HG03439 (cell line): ENCODE data around the gene ATM.
"Not testable (repeated sequence)": the region's sequence is repeated elsewhere in the genome, so short reads cannot be mapped to it uniquely, and the experiment has no call there.

Source experiments
- ATAC-seq: cut with Tn5 transposase; IDR thresholded peaks from one replicate; pipeline ENCODE4 v1.9.1; 2021; ENCODE audit warnings: mild to moderate bottlenecking, moderate library complexity; ENCODE audit not compliant: unreplicated experiment

ATM gene

GRCh38 chr11:108278954-108279353, 56.1 kb downstream of the ATM start:
- no peak for ATAC-seq

- ATAC-seq: no peak
These were observed 63.5 kb downstream of the ATM start for GRCh38 chr11:108286370-108286769.

GRCh38 chr11:108286956-108287355, 64.1 kb downstream of the ATM start:
- no peak for ATAC-seq

- ATAC-seq: not testable (repeated sequence)
These were observed 66.2 kb downstream of the ATM start for GRCh38 chr11:108289066-108289465.

- no peak for ATAC-seq
These were observed 66.8 kb downstream of the ATM start for GRCh38 chr11:108289699-108290098.

- no peak for ATAC-seq
These were observed 70.4 kb downstream of the ATM start for GRCh38 chr11:108293229-108293628.

- no peak for ATAC-seq
These were observed 79.4 kb downstream of the ATM start for GRCh38 chr11:108302121-108302785.

- no peak for ATAC-seq
These were observed 84.9 kb downstream of the ATM start for GRCh38 chr11:108307751-108308150.

GRCh38 chr11:108313444-108313843, 90.6 kb downstream of the ATM start:
- no peak for ATAC-seq

- ATAC-seq: no peak
These were observed 93.2 kb downstream of the ATM start for GRCh38 chr11:108316061-108316460.

GRCh38 chr11:108319541-108320145, 96.8 kb downstream of the ATM start:
- no peak for ATAC-seq

- ATAC-seq: no peak
These were observed 99.8 kb downstream of the ATM start for GRCh38 chr11:108322666-108323065.

- no peak for ATAC-seq
These were observed 101.7 kb downstream of the ATM start for GRCh38 chr11:108324587-108324986.

- ATAC-seq: no peak
These were observed 110.6 kb downstream of the ATM start for GRCh38 chr11:108333403-108333899.

GRCh38 chr11:108338750-108339149, 115.9 kb downstream of the ATM start:
- no peak for ATAC-seq

GRCh38 chr11:108340973-108341372, 118.1 kb downstream of the ATM start:
- no peak for ATAC-seq

GRCh38 chr11:108341654-108342053, 118.8 kb downstream of the ATM start:
- ATAC-seq: no peak

GRCh38 chr11:108343714-108344113, 120.8 kb downstream of the ATM start:
- no peak for ATAC-seq

GRCh38 chr11:108345767-108346166, 122.9 kb downstream of the ATM start:
- no peak for ATAC-seq

GRCh38 chr11:108346451-108346850, 123.6 kb downstream of the ATM start:
- ATAC-seq: no peak

GRCh38 chr11:108351468-108351867, 128.6 kb downstream of the ATM start:
- no peak for ATAC-seq

- ATAC-seq: no peak
These were observed 141.3 kb downstream of the ATM start for GRCh38 chr11:108364159-108364558.

GRCh38 chr11:108368134-108368533, 145.3 kb downstream of the ATM start:
- no peak for ATAC-seq
